ENCODE results near the gene CPN1. TPM values are rescaled to one million over a fixed set of nuclear protein-coding genes. Genes with fewer than 3 reads are reported as not detected.
"Not testable (repeated sequence)": the region's sequence is repeated elsewhere in the genome, so short reads cannot be mapped to it uniquely, and the experiment has no call there.

CPN1 gene
- total RNA-seq, result not detected

- Histone ChIP-seq H3K27ac (replicated peaks in 1 of 4) (no peak within 1 kb of the TSS), H3K27me3 (peaks cover 0 to 9% (median 0%) of the 10 kb centered on the region in 4 donors), H3K4me3 (no peak within 1 kb of the TSS), H3K4me1 (no peaks in the 10 kb centered on the region), H3K36me3 (no peaks in the 10 kb centered on the region), H3K9me3 (no peaks in the 10 kb centered on the region)
- WGBS, result 84% methylated on average over 24 of the region's 24 CpGs
- TF ChIP-seq, protein P1, sequence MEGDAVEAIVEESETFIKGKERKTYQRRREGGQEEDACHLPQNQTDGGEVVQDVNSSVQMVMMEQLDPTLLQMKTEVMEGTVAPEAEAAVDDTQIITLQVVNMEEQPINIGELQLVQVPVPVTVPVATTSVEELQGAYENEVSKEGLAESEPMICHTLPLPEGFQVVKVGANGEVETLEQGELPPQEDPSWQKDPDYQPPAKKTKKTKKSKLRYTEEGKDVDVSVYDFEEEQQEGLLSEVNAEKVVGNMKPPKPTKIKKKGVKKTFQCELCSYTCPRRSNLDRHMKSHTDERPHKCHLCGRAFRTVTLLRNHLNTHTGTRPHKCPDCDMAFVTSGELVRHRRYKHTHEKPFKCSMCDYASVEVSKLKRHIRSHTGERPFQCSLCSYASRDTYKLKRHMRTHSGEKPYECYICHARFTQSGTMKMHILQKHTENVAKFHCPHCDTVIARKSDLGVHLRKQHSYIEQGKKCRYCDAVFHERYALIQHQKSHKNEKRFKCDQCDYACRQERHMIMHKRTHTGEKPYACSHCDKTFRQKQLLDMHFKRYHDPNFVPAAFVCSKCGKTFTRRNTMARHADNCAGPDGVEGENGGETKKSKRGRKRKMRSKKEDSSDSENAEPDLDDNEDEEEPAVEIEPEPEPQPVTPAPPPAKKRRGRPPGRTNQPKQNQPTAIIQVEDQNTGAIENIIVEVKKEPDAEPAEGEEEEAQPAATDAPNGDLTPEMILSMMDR (IDR thresholded peaks at IDR 0.05), result no peak
- no peak for TF ChIP-seq POLR2AphosphoS5 (IDR thresholded peaks at IDR 0.05)
- no peak for TF ChIP-seq EP300 (IDR thresholded peaks at IDR 0.05)
- TF ChIP-seq POLR2A (IDR thresholded peaks at IDR 0.05; ENCODE audit: low read depth), result no peak
- no peak for DNase-seq (ENCODE audit: extremely low spot score)
- intact Hi-C loops (cut with DNase I), result no loop called here
Measured at GRCh38 chr10:100081075-100082001, at the start of gene CPN1. TSS of gene CPN1 (minus strand) at chr10:100081869. CDS start at chr10:100081625, 244 bp downstream.

- TF ChIP-seq EP300 (IDR thresholded peaks at IDR 0.05), result no peak
- no peak for TF ChIP-seq POLR2A (IDR thresholded peaks at IDR 0.05; ENCODE audit: low read depth)
- TF ChIP-seq, protein P1 (IDR thresholded peaks at IDR 0.05), result no peak
- no peak for TF ChIP-seq POLR2AphosphoS5 (IDR thresholded peaks at IDR 0.05)
- H3K4me1 ChIP-seq, result no peaks in the 10 kb centered on the region
- H3K36me3 ChIP-seq, result no peaks in the 10 kb centered on the region
- H3K27ac ChIP-seq (replicated peaks in 1 of 4), result no peak overlapping the region
- WGBS, result 57% methylated on average over 7 of the region's 7 CpGs
- H3K9me3 ChIP-seq, result peaks cover 0 to 6% (median 0%) of the 10 kb centered on the region in 4 donors
- H3K27me3 ChIP-seq, result no peaks in the 10 kb centered on the region
- DNase-seq (ENCODE audit: extremely low spot score), result no peak
- intact Hi-C loops (cut with DNase I), result no loop called here
- H3K4me3 ChIP-seq, result no peak overlapping the region
Measured at GRCh38 chr10:100130831-100131230, 49.2 kb upstream of the CPN1 start.

DNA sequence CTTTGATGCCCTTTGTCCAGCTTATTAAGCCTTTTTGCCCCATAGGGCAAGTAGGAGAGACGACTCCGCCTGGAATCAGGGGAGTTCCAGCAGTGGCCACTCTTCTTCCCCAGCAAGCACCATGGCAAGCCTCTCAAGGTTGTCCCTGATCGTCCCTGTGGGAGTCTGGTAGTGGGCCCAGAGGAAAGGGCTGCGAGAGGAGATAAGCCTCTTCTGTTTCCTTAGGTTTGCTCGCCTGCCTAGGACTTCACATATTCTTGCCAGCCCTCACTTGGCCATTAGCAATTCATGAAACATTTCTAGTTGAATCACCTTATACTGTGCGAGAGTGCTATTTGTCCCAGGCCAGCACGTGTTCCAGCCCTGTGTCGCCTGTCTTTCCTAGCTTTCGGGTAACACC lies 47.8 kb upstream of the CPN1 start:
- 65% methylated on average over 7 of the region's 9 CpGs for WGBS
- no peaks in the 10 kb centered on the region for H3K4me1 ChIP-seq
- TF ChIP-seq POLR2A (IDR thresholded peaks at IDR 0.05; ENCODE audit: low read depth) (no peak), POLR2AphosphoS5 (IDR thresholded peaks at IDR 0.05) (peak; percentile 15 to 33), EP300 (IDR thresholded peaks at IDR 0.05) (no peak)
- TF ChIP-seq, protein P1 (IDR thresholded peaks at IDR 0.05), result no peak
- no peaks in the 10 kb centered on the region for H3K27me3 ChIP-seq
- peaks cover 0 to under 1% (median 0%) of the 10 kb centered on the region in 4 donors for H3K9me3 ChIP-seq
- H3K36me3 ChIP-seq, result no peaks in the 10 kb centered on the region
- intact Hi-C loops (cut with DNase I), result no loop called here
- H3K4me3 ChIP-seq, result no peak overlapping the region
- H3K27ac ChIP-seq (replicated peaks in 1 of 4), result no peak overlapping the region
- DNase-seq (ENCODE audit: extremely low spot score), result no peak

DNA sequence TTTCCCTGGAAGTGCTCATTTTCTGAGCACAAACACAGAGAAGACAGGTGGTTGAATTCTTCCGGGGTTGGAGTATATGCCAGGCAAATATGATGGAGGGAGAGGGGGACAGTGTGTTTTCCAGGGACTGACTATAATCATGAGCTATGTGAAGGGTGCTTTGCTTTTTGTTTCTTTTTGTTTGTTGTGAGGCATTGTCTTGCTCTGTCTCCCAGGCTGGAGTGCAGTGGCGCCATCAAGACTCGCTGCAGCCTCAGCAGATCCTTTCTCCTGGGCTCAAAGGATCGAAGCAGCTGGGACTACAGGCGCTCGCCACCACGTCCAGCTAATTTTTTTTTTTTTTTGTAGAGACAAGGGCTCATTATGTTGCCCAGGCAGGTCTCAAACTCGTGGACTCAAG lies 47.3 kb upstream of the CPN1 start:
- WGBS, result 87% methylated on average over 8 of the region's 8 CpGs
- H3K4me1 ChIP-seq, result no peaks in the 10 kb centered on the region
- TF ChIP-seq POLR2A (IDR thresholded peaks at IDR 0.05; ENCODE audit: low read depth) (no peak), POLR2AphosphoS5 (IDR thresholded peaks at IDR 0.05) (no peak), EP300 (IDR thresholded peaks at IDR 0.05) (no peak)
- TF ChIP-seq, protein P1 (IDR thresholded peaks at IDR 0.05), result no peak

GRCh38 chr10:100125335-100125734 lies 43.7 kb upstream of the CPN1 start:
- H3K4me3 ChIP-seq; H3K36me3 ChIP-seq; H3K27ac ChIP-seq (replicated peaks in 1 of 4); H3K9me3 ChIP-seq; H3K4me1 ChIP-seq; DNase-seq (ENCODE audit: extremely low spot score); intact Hi-C loops (cut with DNase I): not testable (repeated sequence)
- WGBS, result 79% methylated on average over 2 of the region's 2 CpGs
- H3K27me3 ChIP-seq, result peaks cover 0 to 13% (median 0%) of the 10 kb centered on the region in 4 donors

More for the DNA sequence above, 47.3 kb upstream of the CPN1 start:
- no peak for DNase-seq (ENCODE audit: extremely low spot score)
- no peaks in the 10 kb centered on the region for H3K27me3 ChIP-seq
- no peaks in the 10 kb centered on the region for H3K36me3 ChIP-seq
- no peak overlapping the region for H3K27ac ChIP-seq (replicated peaks in 1 of 4)
- no peak overlapping the region for H3K4me3 ChIP-seq
- no peaks in the 10 kb centered on the region for H3K9me3 ChIP-seq
- intact Hi-C loops (cut with DNase I), result no loop called here

All from esophagus muscularis mucosa (tissue), 4 donors.